K562 (cell line): Measurements from ENCODE around the gene UMODL1. TPM values are rescaled to one million over a fixed set of nuclear protein-coding genes. Genes with fewer than 3 reads are reported as not detected.

ENCODE experiments used
- ATAC-seq: fragments of 200-7000 bp; cut with Tn5 transposase; 3 replicates; pipeline ENCODE4 v1.9.1; 2020; ENCODE audit warnings: moderate library complexity
- BruUV-seq: library from RNA; stranded (reverse); fragments of 400-500 nt; replicated peaks from 2 replicates; lab custom pipeline; 2021; lab: Mats Ljungman, UMichigan
- CTCF ChIA-PET: fragments of 300-600 bp; formaldehyde crosslinking; extraction: SDS; loops from one replicate; lab custom pipeline; 2021; ENCODE audit warnings: low intra/inter-chr PET ratio; lab: Yijun Ruan, JAX
- POLR2A ChIA-PET: fragments of 300-600, 350-650 bp; sonication (Branson Sonifier 250); formaldehyde crosslinking; extraction: SDS; loops from one replicate; lab custom pipeline; 2021; ENCODE audit warnings: antibody characterized with exemption, inconsistent platforms; lab: Yijun Ruan, JAX
- DNase-seq, 4 experiments: peaks; one replicate each; pipeline versions ENCODE4 v3.0.0 to v3.0.0-alpha.2; 2011 to 2018; ENCODE audit warnings: low spot score in 3 of 4, mixed read lengths in 3 of 4; ENCODE audit errors: extremely low read depth in 1 of 4
- FAIRE-seq: peaks from 2 replicates; lab custom pipeline; 2011; peaks lifted over from hg19 to GRCh38; lab: Jason Lieb, UNC
- H2AFZ ChIP-seq: 2 replicates; pipeline ENCODE4 v1.6.0; 2011; ENCODE audit warnings: low read depth, low read length, control low read depth, inconsistent platforms
- H3K27ac ChIP-seq: fragments of 200-600 bp; 3 replicates; pipeline ENCODE4 v1.8.0; 2011; ENCODE audit warnings: low read depth, mild to moderate bottlenecking, control low read depth, inconsistent platforms, low read length, moderate library complexity, mixed read lengths; ENCODE audit errors: extremely low read depth
- H3K27me3 ChIP-seq, 2 experiments: fragments of 300-600 bp in 1 of 2; 2 replicates in 1 of 2; 3 replicates in 1 of 2; pipeline versions ENCODE4 v1.6.0 to v1.8.0; 2011; ENCODE audit warnings: inconsistent platforms in 2 of 2, low read length in 2 of 2, mild to moderate bottlenecking in 1 of 2, mixed read lengths in 1 of 2, moderate library complexity in 1 of 2; ENCODE audit not compliant: control insufficient read depth in 2 of 2, insufficient read depth in 2 of 2
- H3K36me3 ChIP-seq: fragments of 300-600 bp; 3 replicates; pipeline ENCODE4 v1.8.0; 2011; ENCODE audit warnings: mild to moderate bottlenecking, low read length, inconsistent platforms; ENCODE audit not compliant: control insufficient read depth, insufficient read depth
- H3K4me1 ChIP-seq, 2 experiments: fragments of 200-600 bp in 1 of 2; replicated peaks in 1 of 2; 2 replicates in 1 of 2; 3 replicates in 1 of 2; pipeline versions ENCODE4 v1.5.1 to v1.8.0; 2011; ENCODE audit warnings: inconsistent platforms in 2 of 2, low read length in 2 of 2, mild to moderate bottlenecking in 1 of 2, mixed read lengths in 1 of 2, moderate library complexity in 1 of 2; ENCODE audit not compliant: control insufficient read depth in 2 of 2, insufficient read depth in 2 of 2
- H3K4me2 ChIP-seq: 2 replicates; pipeline ENCODE4 v1.6.1; 2011; ENCODE audit warnings: low read length, control low read depth, inconsistent platforms, mixed read lengths; ENCODE audit not compliant: insufficient read depth
- H3K4me3 ChIP-seq: fragments of 200-600 bp; sonication (generic), shearing (Covaris generic); 2 replicates; pipeline ENCODE4 v1.5.1; 2016; ENCODE audit warnings: control low read depth, inconsistent platforms
- H3K79me2 ChIP-seq: fragments of 200-600 bp; 3 replicates; pipeline ENCODE4 v1.8.0; 2011; ENCODE audit warnings: low read length, inconsistent platforms; ENCODE audit not compliant: control insufficient read depth, insufficient read depth
- H3K9ac ChIP-seq, 2 experiments: 2 replicates each; pipeline versions ENCODE4 v1.6.0 to v1.6.1; 2011; ENCODE audit warnings: low read depth in 2 of 2, low read length in 2 of 2, control low read depth in 1 of 2, inconsistent platforms in 1 of 2, mild to moderate bottlenecking in 1 of 2, mixed read lengths in 1 of 2; ENCODE audit not compliant: insufficient read depth in 1 of 2
- H3K9me1 ChIP-seq: one replicate; pipeline ENCODE4 v1.6.0; 2011; ENCODE audit warnings: inconsistent platforms, mild to moderate bottlenecking, low read length, moderate library complexity; ENCODE audit not compliant: control insufficient read depth, insufficient read depth
- H3K9me3 ChIP-seq: replicated peaks from 2 replicates; pipeline ENCODE4 v1.5.1; 2011; ENCODE audit warnings: low read depth, low read length, inconsistent platforms; ENCODE audit not compliant: control insufficient read depth, insufficient read depth
- H4K20me1 ChIP-seq: replicated peaks from 2 replicates; pipeline ENCODE4 v1.6.1; 2011; ENCODE audit warnings: low read length, inconsistent platforms, mixed read lengths; ENCODE audit not compliant: control insufficient read depth, insufficient read depth
- DDX20 ChIP-seq: fragments of 450-650 bp; IDR thresholded peaks from 2 replicates; pipeline ENCODE4 v1.6.1; 2016; ENCODE audit warnings: missing genetic modification characterization, low read depth, mild to moderate bottlenecking, missing compliant biosample characterization, moderate library complexity
- FOXO4 ChIP-seq: fragments of 450-650 bp; formaldehyde crosslinking; IDR thresholded peaks from 2 replicates; pipeline ENCODE4 v1.4.0; 2020; ENCODE audit warnings: mild to moderate bottlenecking, moderate library complexity
- L3MBTL2 ChIP-seq: fragments of 450-650 bp; IDR thresholded peaks from 2 replicates; pipeline ENCODE4 v1.6.1; 2016; ENCODE audit warnings: mild to moderate bottlenecking, moderate library complexity
- MGA ChIP-seq: fragments of 450-650 bp; IDR thresholded peaks from 2 replicates; pipeline ENCODE4 v1.6.1; 2016; ENCODE audit warnings: mild to moderate bottlenecking, moderate library complexity
- MYNN ChIP-seq, 2 experiments: sonication (generic); formaldehyde crosslinking in 1 of 2; IDR thresholded peaks; 2 replicates each; pipeline versions ENCODE4 v1.5.0 to v1.6.1; 2016 to 2020; ENCODE audit warnings: antibody characterized with exemption in 1 of 2, missing genetic modification reagents in 1 of 2
- THRA ChIP-seq: fragments of 450-650 bp; IDR thresholded peaks from 2 replicates; pipeline ENCODE4 v1.6.1; 2017; ENCODE audit warnings: mild to moderate bottlenecking, moderate library complexity
- TRIM28 ChIP-seq: fragments of 450-650 bp; IDR thresholded peaks from 2 replicates; pipeline ENCODE4 v1.6.1; 2017
- ZNF184 ChIP-seq: sonication (generic); formaldehyde crosslinking; IDR thresholded peaks from 2 replicates; pipeline ENCODE4 v1.5.0; 2020; ENCODE audit warnings: missing genetic modification reagents
- WGBS: fragments of 100-300 bp; shearing (Covaris generic); methylation state at CpG from one replicate; pipeline ENCODE4 v1.1.6; 2016; ENCODE audit warnings: low coverage, mixed read lengths; ENCODE audit not compliant: insufficient coverage; ENCODE audit errors: missing lambda C conversion rate; 5-methylcytosine and 5-hydroxymethylcytosine counted together
- in situ Hi-C: fragments of 300-500 bp; cut with MboI; formaldehyde crosslinking; loops from 4 replicates; pipeline ENCODE4 v1.15.0; 2018; ENCODE audit warnings: inconsistent platforms, mixed read lengths
- intact Hi-C: fragments of 100-400 bp; cut with micrococcal nuclease; formaldehyde crosslinking; loops from 2 replicates; pipeline ENCODE4 v1.14.2; 2022
- polyA plus RNA-seq, 8 experiments: library from polyadenylated mRNA; depleted of rRNA in 4 of 8; stranded (reverse) in 5 of 8; unstranded in 3 of 8; fragments of >200 nt; fragmentation: Nextera tagmentation in 2 of 8; fragmentation: Illumina TruSeq in 1 of 8; extraction: Ambion mirVana in 2 of 8; extraction: Trizol in 1 of 8; gene quantifications; 2 replicates each; pipeline versions ENCODE4 v1.2.1 to v1.2.3, GENCODE V29; 2011 to 2014; ENCODE audit warnings: inconsistent platforms in 1 of 8, missing spikeins in 1 of 8
- total RNA-seq, 7 experiments: library from RNA; depleted of rRNA in 6 of 7; stranded (reverse); fragments of >200 nt in 6 of 7; fragmentation: Illumina TruSeq in 2 of 7; extraction: Trizol in 2 of 7; gene quantifications; 2 replicates each; pipeline versions ENCODE4 v1.2.1 to v1.2.3, GENCODE V29; 2011 to 2021; ENCODE audit warnings: low replicate concordance in 1 of 7

UMODL1 gene
- total and polyA plus RNA-seq, 9 of the 15 experiments (the other 6 are each of a cell fraction or from before 2014, with no cell fraction given): not detected

- no peak for FAIRE-seq
- no peak for TF ChIP-seq THRA
- 0 out of 2 replicates have a peak, but pooled peaks have one; percentile 26 for TF ChIP-seq MGA
- TF ChIP-seq L3MBTL2: peak; percentile 53; the same call in 1 of the 2 replicates
- no peak for TF ChIP-seq FOXO4
- no peak for TF ChIP-seq TRIM28
- no peak for TF ChIP-seq ZNF184
- no peak for TF ChIP-seq MYNN (IDR thresholded peaks at IDR 0.05)
- no peak for TF ChIP-seq MYNN (CRISPR knock-in tag; IDR thresholded peaks at IDR 0.05)
- TF ChIP-seq DDX20 (tag): no peak
Measured at GRCh38 chr21:42175110-42175710, 104.1 kb downstream of the UMODL1 start.

More at GRCh38 chr21:42175110-42175710, 104.1 kb downstream of the UMODL1 start:
- Histone ChIP-seq H3K79me2 (no peaks in the 10 kb centered on the region), H3K9me1 (no peaks in the 10 kb centered on the region), H4K20me1 (no peaks in the 10 kb centered on the region), H3K4me3 (no peak overlapping the region), H3K36me3 (no peaks in the 10 kb centered on the region), H3K4me2 (no peak overlapping the region), H3K27me3 (peaks cover 24 to 39% of the 10 kb centered on the region in 2 experiments; a peak in 4 of 5 replicates), H3K27ac (no peak overlapping the region), H3K9me3 (no peaks in the 10 kb centered on the region), H2AFZ (no peak overlapping the region), H3K9ac (no peak overlapping the region), H3K4me1 (no peaks in the 10 kb centered on the region)
- BruUV-seq: no TSS peak
- DNase-seq (no peak), ATAC-seq (no peak)
- ChIA-PET POLR2A (interaction anchor here (0.6 kb wide), 1 partner anchor 277 kb away, joined by 4 read pairs; no protein-coding TSS in a partner anchor), CTCF (no interaction called here)
- in situ Hi-C loops (no loop called here), intact Hi-C loops (no loop called here)
- 2% methylated on average over 6 of the region's 6 CpGs for WGBS
